SIG-M5 treated with dmso at 0.1 percent for 504 hours (cell line): ENCODE measurements around the gene DAAM2.

Source experiments
- DNase-seq: peaks from one replicate; lab custom pipeline; 2025; ENCODE audit not compliant: unreplicated experiment; lab: John Stamatoyannopoulos, UW

Gene DAAM2

DNA sequence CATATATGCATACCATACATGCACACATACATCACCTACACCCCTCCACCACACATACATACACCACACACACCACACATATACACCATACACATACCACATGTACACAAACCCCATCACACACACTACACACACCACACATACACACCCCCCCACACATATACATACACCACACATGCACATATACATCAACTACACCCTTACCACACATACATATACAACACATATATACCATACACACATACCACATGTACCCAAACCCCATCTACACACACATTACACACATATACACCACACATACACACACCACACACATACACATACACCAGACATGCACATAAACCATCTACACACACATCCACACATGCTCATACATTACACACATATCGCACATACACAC is 52.7 kb downstream of the DAAM2 start:
- no peak for DNase-seq

DNA sequence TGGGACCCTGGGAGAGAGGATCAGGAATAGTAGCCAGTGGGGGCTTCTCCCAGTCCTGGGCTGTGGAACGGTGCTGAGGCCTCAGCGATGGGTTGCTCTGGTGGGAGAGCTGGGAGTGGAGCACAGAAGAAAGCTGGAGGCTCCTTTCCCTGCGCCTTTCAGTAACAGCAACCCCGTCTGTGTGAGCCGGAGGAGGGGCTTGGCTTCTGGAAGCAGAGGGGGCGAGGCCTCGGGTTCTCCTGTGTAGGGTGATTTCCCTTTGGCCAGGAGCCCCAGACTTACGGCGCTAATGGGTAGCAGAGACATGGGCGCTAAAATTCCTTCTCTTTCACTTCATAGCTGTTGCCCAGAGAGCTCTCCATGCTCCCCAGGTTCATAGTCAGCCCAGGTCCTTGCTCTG is 55.0 kb downstream of the DAAM2 start:
- DNase-seq = no peak

DNA sequence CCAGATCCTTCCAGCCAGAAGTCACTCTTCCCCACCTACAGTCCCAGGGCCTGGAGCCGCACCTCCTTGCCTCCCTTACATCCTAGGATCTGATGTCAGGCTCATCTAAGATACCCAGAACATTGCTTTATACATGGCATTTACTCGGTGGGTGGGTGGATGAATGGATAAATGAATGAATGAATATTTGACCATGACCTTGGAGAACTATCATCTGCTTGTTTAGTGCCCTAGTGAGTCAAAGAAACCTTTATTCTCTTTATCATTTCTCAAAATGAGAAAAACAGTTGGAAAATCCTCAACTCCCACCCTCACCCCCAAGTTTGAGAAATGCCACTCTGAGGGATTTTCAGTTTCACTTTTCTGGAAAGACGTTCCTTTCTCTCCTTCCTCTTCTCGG is 56.0 kb downstream of the DAAM2 start:
- no peak for DNase-seq

DNA sequence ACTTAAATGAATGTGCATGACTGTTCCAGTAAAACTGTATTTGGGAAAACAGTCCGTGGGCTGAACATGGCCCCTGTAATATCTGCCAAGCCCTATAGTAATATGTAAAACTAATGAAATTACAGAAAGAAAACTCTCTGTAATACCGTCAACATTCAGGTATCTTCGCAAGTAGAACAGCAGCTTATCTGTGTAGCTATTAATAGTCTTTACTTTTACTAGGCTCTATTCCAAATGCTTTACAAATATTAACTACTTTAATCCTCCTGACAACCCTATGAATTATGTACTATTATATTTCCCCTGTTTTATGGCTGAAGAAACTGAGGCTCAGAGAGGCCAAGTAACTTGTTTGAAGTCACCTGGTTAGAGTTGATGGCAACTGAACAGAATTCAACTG is 57.1 kb downstream of the DAAM2 start:
- no peak for DNase-seq

DNA sequence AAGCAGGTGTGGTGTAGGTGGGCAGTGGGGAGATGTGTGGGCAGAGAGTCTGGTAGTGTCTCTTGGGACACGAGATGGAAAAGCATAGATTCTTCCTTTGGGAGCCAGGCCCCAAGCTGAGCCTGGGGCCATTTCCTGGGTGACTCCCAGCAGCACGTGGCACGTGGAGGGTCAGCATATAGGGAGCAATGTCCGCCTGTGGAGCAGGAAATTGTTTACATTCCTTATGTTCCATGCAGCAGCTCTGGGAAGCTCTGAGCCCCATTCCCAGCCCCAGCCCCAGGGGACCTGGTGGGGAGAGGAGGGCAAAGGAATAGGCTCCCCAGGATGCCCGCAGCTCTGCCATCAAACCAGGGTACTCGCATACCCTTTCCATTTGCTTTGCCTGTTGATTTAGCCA is 57.6 kb downstream of the DAAM2 start:
- no peak for DNase-seq

DNA sequence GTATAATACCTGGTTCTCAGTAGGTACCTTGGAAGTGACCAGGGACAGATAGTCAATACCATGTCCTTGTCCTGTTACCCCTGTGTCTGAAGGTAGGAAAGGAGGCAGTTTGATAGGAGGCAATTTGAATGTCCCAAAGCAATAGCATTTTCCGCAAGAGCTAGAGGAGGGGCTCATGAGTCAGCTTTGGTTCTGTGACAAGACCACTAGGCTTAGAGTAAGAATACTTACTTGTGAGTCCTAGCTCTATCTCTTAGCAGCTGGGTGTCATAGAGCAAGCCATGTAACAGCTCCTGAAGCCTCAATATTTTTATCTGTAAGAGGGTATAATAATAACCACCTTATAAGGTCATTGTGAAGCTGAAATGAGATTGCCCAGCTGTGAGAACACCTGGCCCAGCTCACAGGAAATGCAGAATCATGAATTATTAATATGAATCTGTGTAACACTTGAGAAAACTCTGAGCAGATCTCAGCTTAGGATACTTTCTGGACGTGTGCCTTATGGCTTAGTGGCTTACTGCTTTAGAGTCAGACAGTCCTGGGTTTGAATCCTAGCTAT is 58.6 kb downstream of the DAAM2 start:
- DNase-seq = no peak

DNA sequence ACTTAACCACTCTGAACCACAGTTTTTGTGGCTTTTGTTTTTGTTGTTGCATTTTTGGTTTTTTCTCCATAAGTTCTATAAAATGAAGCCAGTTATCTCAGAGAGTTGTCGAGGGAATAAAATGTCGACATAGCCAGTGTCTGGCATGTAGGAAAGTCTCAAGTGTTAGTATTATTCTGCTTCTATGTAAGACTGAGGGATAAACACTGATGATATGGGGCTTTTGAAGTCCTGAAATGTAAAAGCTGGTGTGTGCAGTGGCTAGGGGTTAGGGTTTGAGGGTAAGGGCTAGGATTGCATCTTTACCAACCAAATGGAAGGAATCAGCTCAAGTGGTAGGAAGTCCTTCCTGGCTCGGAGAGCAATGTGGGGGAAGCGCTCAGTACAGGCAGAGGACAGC is 59.2 kb downstream of the DAAM2 start:
- DNase-seq = no peak

DNA sequence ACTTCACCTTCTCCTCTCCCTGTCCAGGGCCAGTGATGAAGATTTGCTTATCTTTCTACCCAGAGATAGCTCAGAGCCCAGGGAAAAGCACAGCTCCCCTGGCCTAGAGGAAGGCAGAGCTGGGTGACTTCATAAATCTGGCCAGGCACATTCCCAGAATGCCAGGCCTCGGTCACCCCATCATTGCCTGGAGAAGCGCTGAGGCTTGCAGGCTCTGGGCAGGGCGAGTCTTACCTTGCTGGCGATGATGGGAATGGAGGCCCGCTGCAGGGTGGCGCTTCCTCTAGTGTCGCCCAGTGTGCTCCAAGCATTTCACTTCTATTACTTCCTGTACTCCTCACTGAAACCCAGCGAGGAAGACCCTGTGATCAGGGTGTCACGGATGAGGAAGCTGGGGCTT is 60.1 kb downstream of the DAAM2 start:
- DNase-seq = no peak

DNA sequence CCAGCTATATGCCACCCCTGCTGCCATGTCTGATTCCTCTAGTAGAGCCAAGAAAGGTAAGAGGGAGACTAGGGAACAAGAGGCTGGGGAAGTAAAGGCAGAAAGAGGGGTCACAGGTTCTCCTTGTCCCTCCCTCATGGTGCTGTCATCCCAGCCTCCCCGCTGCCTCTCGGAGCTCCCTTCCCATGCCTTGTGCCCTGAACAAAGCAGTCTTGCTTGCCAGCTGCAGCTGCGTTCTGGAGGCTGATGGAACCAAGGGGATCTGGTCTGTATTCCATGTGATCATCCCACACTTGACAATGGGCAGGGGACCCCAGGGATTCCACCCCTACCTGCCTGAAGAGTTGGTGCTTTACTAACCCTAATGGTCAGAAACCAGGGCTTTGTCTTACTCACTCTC is 61.4 kb downstream of the DAAM2 start:
- DNase-seq = no peak

DNA sequence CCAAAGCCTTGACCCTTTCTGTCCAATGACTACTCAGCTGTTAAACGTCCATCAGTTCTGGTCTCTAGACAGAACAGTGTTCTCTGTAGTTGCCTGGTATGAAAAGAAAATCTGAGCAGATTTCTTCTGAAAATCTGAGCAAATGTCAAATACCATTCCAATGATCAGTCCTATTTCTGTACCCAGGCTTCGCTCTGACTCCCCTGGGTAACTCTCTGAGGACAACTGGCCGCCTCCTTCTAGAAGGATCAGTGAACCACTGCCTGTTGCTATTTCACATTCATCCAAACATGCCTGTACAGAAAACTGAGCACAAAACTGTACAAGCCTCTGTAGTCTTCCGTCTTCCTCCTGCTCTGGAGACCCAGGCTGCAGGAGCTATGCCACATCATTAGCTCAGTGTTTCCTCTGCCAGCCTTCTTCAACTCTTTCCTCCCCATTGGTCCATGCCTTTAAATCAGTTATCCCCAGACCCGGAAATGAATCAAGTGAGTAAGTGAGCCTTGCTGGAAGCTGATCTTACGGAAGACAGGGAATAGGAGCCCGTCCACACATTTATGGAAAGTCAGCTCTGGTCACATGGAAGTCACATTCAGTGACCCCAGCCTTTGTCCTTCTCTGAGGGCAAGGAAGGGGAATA is 63.3 kb downstream of the DAAM2 start:
- DNase-seq = no peak

DNA sequence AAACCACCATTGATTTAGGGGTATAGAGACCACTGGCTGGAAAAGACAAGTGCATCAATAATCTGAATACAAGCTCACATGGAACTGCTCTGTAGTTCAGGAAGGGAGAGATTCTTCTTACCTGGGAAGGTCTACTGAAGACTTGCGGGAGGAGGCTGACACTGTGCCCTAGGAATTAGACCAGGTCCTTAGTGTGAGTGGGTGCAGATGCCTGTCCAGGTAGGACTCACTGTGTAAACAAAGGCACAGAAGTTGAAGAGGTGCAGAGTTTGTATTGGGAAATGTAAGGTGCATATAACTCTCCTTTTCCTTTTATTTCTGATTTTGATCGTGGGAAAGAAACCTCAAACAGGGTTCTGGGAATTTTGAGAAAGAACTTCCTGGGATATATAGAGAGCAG is 66.8 kb downstream of the DAAM2 start:
- no peak for DNase-seq

DNA sequence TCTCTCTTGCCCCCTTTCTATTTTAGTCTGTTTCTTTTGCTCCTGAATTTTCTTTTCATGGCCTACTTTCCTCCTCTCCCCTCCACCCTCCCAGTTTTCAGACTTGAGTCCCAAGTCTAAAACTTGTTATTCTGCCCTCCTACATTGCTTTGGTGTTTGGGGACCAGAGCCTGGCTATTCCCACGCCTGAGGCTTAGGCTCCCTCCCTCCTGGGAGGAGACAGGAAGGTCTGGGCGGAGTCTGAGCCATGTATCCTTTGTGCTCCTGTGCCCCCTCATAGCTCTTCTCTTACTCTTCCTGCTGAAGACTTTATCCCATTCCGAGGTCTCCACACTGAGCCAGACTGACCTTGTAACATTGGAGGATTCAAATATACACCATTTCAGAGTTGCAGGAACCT is 69.5 kb downstream of the DAAM2 start:
- DNase-seq = no peak

DNA sequence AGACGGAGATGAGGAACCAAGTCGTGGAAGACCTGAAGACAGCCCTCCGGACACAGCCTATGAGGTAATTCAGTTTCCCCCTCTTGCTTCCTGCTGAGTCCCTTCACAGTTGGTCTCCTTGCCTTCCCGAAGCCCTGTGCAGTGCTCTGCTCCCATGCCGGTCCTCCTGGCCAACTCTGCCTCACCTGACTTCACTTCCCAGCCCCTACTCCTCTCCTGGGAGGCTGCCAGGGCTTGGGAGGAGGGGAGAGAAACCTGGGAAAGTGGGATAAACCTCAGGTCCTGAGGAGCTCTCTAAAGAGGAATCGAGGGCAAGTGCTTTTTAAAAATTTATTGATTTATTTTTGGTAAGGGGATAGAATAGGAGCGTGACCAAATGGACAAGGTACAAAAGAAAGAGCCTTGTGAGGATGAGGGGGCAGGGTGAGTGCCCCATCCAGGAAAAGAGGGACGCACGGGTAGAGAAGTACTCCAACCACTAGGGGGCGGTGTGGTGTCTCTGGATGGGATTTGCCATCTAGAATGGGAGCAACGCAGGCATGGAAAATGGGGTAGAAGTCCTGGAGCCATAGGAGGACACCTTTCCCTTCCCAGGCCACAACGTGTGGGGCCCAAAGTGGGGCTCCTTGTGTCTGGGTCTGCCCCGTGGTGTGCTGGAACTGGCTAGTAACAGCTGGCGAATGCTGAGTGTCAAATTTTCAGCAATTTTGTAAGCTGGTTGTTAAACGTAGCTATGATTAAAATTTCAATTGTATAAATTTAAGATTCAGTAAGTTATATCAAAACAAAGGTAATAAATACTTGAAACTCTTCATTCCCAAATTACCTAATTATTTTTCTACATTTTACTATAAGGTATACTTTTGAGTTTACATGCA is 73.1 kb downstream of the DAAM2 start:
- DNase-seq = peak; percentile 1

DNA sequence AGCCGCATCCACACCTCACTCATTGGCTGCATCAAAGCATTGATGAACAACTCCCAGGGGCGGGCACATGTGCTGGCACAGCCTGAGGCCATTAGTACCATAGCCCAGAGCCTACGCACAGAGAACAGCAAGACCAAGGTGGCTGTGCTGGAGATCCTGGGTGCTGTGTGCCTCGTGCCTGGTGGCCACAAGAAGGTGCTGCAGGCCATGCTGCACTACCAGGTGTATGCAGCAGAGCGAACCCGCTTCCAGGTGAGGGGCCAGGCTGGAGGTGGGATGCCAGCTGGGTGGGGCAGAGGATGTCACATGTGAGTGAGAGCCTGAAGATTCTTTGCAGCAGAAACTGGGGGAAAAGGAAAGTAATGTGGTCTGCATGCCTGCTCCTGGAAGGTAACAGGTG is 75.4 kb downstream of the DAAM2 start:
- no peak for DNase-seq

DNA sequence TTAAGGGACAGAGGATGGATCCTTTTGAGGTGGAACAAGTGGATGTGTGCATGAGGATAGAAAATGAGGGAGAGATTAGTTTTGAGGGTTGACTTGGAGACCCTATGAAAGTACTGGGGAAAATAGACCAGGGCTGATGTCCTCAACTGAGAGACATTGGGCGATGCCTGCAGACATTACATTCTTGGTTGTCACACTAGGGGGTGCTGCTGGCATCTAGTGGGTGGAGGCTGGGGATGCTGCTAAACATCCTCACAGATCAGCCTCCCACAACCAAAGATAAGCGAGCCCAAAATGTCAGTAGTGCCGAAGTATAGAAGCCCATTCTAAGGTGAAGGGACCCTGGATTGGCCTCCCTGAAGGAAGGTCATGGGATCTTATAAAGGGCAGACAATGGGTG is 78.8 kb downstream of the DAAM2 start:
- DNase-seq = no peak

DNA sequence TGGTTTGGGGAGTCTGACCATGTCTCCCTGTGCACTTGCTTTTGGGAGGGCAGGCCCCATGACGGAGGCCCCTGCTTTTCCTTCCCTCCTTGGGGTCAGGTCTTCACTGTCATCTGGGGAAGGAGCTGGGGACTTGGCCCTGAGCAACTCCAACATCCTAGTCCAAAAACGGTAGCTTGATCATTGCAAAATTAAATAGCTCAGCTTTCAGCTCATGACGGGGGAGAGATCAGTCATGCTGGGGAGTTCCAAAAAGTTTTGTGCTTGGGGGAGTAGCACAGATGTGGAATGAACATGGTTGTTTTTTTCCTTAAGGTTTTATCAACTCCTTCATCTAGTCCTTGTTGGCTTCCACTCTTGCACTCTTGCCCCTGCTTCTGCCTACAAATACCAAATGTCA is 81.3 kb downstream of the DAAM2 start:
- DNase-seq = no peak

DNA sequence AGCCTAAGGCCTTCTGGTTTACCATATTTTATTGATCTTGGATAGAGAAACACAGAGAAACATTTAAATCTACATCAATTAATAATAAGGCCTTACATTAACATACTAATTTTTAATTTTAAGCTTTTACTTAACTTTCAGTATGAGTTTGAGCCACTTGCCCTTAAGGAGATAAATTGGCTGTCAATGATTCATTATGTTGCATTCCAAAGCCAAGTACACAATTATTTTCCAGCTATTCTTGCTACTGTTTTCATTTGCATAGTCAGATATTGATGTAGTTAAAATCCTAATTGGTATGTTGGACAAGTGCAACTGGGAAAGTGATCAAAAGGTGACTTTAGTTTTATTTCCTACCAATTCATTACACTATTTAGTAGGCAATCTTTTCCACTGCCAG is 83.9 kb downstream of the DAAM2 start:
- no peak for DNase-seq

DNA sequence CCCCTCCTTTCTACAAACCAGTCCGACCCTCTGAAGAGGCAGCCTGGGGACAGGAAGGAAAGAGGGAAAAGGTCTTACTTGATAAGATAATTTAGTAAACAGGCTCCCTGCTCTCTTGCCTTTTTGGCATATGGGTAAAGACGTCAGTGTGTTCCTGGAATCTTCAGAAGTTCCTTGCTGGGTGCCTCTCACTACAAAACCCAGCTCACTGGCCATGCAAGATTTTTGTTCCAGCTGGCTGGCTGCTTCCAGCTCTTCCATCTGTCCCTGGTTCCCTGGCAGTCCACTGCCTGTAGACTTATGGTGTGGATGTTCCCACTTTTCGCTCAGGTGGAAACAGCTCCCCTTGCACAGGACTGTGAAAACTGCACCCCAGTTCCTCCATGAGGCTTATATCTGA is 84.7 kb downstream of the DAAM2 start:
- DNase-seq = no peak

DNA sequence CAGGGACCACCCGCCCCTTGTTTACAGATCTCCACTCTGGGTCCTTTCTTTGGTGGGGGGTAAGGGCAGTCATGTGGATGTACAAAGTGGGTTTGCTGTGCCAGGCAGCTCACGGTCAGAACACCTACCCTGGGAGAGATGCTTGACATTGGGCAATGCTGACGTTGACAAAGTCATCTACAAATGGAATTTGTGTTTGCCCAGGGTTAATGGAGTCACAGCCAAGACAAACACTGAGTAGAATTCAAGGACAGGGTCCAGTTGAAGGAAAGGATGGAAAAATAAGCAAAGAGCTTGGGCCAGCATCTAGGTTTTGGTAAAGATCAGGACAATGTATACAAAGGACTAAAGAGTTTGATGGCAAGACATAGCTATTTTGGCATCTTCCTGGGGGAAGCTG is 87.4 kb downstream of the DAAM2 start:
- no peak for DNase-seq

DNA sequence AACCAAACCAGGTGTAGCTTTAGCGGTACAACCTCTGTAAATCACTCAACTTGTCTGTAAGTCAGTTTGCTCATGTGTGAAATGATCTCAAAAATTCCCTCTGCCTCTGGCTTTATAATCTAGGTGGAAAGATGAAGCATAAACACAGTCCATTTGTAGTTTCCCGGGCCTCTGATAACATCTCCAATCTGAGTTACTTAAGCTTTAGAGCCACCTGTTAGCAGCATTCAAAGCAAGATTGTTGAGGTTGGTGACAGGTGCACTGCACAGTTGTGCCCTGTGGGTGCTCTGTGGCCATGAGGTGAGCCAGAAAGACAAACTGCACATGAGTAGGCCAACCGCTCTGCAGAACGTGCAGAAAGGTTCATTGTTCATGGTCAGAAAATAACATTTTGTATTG is 88.4 kb downstream of the DAAM2 start:
- no peak for DNase-seq

DNA sequence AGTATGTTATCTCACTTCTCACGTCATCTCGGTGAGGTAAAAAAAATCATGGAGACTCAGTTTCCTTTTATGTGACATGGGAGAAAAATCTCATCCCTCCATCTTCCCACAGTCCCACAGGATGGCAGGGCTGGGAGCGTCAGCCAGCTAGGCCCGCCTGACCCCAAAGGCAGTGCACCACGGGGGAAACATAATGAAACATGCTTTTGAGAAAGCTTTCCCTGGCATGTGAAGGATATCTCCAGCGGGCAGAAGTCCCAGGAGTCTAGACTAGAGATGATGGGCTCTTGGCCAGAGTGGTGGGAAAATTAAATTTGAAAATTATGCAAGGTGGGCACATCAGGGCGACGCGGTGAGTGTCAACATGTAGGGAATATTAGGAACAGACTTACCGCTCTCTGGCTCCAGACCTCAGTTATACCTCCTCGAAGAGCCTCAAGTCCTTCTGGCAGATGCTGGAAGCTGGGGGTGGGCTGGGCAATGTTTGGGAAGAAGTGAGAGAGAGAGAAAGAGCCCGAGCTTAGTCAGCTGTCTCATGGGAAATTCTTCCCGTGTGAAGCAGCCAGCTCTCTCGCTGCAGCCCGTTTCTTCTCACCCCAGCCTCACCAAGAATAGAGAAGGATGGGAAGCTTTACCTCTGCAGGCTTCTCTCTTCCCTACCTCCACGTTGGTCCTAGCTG is 89.8 kb downstream of the DAAM2 start:
- DNase-seq = no peak

DNA sequence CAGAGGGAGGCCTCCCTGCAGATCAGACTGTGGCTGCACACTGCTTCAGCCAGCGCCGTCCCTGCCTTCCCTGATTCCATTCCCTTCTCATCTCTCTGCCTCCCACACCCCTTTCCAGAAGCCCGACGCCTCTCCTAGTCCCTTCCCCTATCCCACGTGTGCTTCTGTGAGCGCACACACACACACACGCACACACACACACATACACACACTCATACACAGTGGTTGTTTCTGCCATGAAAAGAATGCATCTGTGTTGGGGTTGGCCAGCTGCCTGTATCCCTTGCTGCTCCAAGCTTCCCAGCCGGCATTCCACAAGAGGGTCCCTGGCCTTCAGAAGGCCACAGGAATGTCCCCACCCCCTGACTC is 90.3 kb downstream of the DAAM2 start:
- no peak for DNase-seq
